ENCODE measurements around the gene CYP1A1.

DNA sequence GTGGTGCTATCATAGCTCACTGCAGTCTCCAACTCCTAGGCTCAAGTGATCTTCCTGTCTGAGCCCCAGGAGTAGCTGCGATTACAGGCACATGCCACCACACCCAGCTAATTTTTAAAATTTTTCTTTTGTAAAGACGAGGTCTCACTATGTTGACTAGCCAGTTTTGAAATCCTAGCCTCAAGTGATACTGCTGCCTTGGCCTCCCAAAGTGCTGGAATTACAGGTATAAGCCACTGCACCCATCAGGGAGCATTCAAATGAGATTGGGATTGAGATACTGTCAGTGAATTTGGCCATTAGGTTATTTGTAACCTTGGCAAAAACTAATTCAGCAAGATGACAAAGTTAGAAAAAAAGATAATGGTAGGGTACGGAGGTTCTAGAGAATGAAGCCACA lies 51.2 kb downstream of the CYP1A1 start:
- TF ChIP-seq, protein P1, sequence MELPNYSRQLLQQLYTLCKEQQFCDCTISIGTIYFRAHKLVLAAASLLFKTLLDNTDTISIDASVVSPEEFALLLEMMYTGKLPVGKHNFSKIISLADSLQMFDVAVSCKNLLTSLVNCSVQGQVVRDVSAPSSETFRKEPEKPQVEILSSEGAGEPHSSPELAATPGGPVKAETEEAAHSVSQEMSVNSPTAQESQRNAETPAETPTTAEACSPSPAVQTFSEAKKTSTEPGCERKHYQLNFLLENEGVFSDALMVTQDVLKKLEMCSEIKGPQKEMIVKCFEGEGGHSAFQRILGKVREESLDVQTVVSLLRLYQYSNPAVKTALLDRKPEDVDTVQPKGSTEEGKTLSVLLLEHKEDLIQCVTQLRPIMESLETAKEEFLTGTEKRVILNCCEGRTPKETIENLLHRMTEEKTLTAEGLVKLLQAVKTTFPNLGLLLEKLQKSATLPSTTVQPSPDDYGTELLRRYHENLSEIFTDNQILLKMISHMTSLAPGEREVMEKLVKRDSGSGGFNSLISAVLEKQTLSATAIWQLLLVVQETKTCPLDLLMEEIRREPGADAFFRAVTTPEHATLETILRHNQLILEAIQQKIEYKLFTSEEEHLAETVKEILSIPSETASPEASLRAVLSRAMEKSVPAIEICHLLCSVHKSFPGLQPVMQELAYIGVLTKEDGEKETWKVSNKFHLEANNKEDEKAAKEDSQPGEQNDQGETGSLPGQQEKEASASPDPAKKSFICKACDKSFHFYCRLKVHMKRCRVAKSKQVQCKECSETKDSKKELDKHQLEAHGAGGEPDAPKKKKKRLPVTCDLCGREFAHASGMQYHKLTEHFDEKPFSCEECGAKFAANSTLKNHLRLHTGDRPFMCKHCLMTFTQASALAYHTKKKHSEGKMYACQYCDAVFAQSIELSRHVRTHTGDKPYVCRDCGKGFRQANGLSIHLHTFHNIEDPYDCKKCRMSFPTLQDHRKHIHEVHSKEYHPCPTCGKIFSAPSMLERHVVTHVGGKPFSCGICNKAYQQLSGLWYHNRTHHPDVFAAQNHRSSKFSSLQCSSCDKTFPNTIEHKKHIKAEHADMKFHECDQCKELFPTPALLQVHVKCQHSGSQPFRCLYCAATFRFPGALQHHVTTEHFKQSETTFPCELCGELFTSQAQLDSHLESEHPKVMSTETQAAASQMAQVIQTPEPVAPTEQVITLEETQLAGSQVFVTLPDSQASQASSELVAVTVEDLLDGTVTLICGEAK (IDR thresholded peaks at IDR 0.05) = no peak
- TF ChIP-seq, protein P1 (CRISPR knock-in tag; IDR thresholded peaks at IDR 0.05) = no peak
- TF ChIP-seq ELK1 (CRISPR knock-in tag; IDR thresholded peaks at IDR 0.05) (no peak), EP300 (IDR thresholded peaks at IDR 0.05; ENCODE audit: low read length) (no peak), MXI1 (IDR thresholded peaks at IDR 0.05; ENCODE audit: low read depth, low read length) (no peak), L3MBTL2 (IDR thresholded peaks at IDR 0.05) (no peak), SMC3 (conservative IDR thresholded peaks at IDR 0.05; ENCODE audit: insufficient read depth, low read depth, low read length) (no peak), HMG20A (CRISPR knock-in tag; conservative IDR thresholded peaks at IDR 0.05) (no peak), TCF7L2 (IDR thresholded peaks at IDR 0.05; ENCODE audit: low read depth, low read length) (no peak), FOXJ2 (tag; IDR thresholded peaks at IDR 0.05) (no peak), SMARCE1 (IDR thresholded peaks at IDR 0.05) (no peak), CTCF (IDR thresholded peaks at IDR 0.05 in 2 of 3, conservative IDR thresholded peaks at IDR 0.05 in 1 of 3; ENCODE audit: insufficient read depth in 2 of 3, low read depth in 1 of 3, low read length in 3 of 3) (no peak), RAD21 (CRISPR knock-in tag; conservative IDR thresholded peaks at IDR 0.05 in 1 of 2, IDR thresholded peaks at IDR 0.05 in 1 of 2) (no peak)
